Measurements from ENCODE around the gene CCND1.

Gene CCND1

DNA sequence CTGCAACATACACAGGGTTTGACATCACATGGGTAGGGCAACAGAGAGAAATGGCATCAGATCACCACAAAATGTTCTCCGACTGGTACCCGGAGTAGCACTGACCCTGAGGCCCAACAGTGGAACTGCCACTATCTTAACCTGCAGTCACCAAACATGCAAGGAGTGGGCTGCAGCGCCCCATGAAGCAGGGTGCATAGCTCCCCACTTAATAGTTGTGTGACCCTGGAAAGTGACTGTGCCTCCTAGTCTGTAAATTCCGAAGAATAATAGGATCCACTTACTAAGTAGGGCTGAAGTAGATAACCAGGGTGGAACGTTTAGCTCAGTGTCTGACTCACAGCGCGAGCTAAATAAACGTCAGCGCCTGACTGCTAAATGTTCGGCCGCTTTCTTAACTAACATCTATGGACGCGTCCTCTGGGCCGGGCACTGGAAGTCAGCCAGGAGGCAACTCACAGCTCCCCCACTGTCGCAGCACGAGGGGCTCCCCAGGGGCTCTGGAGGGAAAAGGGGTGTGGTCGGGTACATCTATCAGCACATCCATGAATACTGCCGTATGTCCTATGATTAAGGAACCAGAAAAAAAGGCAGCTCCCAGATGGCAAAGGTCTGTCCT lies 33.4 kb downstream of the CCND1 start:
- TF ChIP-seq, protein P1, sequence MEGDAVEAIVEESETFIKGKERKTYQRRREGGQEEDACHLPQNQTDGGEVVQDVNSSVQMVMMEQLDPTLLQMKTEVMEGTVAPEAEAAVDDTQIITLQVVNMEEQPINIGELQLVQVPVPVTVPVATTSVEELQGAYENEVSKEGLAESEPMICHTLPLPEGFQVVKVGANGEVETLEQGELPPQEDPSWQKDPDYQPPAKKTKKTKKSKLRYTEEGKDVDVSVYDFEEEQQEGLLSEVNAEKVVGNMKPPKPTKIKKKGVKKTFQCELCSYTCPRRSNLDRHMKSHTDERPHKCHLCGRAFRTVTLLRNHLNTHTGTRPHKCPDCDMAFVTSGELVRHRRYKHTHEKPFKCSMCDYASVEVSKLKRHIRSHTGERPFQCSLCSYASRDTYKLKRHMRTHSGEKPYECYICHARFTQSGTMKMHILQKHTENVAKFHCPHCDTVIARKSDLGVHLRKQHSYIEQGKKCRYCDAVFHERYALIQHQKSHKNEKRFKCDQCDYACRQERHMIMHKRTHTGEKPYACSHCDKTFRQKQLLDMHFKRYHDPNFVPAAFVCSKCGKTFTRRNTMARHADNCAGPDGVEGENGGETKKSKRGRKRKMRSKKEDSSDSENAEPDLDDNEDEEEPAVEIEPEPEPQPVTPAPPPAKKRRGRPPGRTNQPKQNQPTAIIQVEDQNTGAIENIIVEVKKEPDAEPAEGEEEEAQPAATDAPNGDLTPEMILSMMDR (conservative IDR thresholded peaks at IDR 0.05; ENCODE audit: low read depth, low read length) = no peak

DNA sequence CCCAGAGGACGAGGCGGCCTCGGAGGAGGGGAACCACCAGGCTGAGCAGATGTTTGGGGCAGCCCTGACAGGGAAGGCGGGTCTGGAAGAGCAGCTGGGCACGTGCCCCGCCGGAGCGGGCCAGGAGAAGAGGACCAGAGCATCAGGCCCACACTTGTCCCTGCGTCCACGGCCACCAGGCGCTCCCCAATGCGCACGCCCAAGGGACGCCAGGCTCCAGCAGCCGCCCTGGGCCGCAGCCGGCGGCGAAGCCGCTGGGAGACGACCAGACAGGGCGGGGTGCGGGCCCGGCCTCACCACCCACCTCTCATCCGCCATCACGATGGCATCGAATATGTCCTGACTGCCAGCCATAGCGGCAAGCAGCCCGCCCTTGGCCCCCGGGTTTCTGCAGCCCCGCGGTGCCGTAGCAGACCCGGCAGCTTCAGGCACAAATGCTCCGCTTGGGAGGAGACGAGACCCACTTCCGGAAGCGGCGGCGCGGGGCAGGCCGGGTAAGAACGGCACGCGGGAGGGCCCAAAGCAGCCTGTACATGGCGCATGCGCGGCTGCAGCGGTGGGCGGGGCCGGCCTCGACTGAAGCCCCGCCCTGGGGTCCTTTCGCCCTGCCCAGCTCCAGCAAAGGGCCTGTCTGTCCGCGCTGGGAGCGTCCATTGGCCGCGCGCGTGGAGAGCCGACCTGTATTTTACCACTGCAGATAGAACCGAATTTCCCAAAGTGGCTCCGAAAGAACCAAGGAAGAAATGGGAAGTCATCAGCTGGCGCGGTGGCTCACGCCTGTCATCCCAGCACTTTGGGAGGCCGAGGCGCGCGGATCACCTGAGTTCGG lies 34.1 kb downstream of the CCND1 start, which contains the start of gene LTO1:
Gene LTO1 (minus strand): TSS at position 468 of the 829 bp plus-strand sequence. CDS start 114 bp downstream, at position 354.
- Histone ChIP-seq H2AFZ (ENCODE audit: low read depth) (peak within 1 kb of the TSS; percentile 87), H3K4me2 (peak within 1 kb of the TSS; percentile 99), H3K9ac (peak within 1 kb of the TSS; percentile 78), H4K20me1 (ENCODE audit: insufficient read depth) (no peaks in the 10 kb centered on the region), H3K27me3 (ENCODE audit: insufficient read depth, low read depth) (no peaks in the 10 kb centered on the region), H3K79me2 (ENCODE audit: insufficient read depth, low read depth) (peaks cover 23% of the 10 kb centered on the region), H3K4me3 (IDR thresholded peaks at IDR 0.05; ENCODE audit: insufficient read depth, low read depth, low read length) (no peak within 1 kb of the TSS), H3K27ac (peak within 1 kb of the TSS; percentile 42), H3K36me3 (ENCODE audit: insufficient read depth) (no peaks in the 10 kb centered on the region), H3K4me1 (ENCODE audit: low read depth, poor library complexity, severe bottlenecking) (peaks cover 12% of the 10 kb centered on the region)
- TF ChIP-seq, protein P1 (conservative IDR thresholded peaks at IDR 0.05; ENCODE audit: low read depth, low read length) = no peak

More for the DNA sequence above, 33.4 kb downstream of the CCND1 start:
- Histone ChIP-seq H3K27ac (peak overlapping the region; percentile 42; the same call in 1 of the 2 replicates), H2AFZ (ENCODE audit: low read depth) (peak overlapping the region; percentile 87; the same call in 1 of the 2 replicates), H3K9ac (peak overlapping the region; percentile 78), H4K20me1 (ENCODE audit: insufficient read depth) (no peaks in the 10 kb centered on the region), H3K27me3 (ENCODE audit: insufficient read depth, low read depth) (no peaks in the 10 kb centered on the region), H3K4me3 (IDR thresholded peaks at IDR 0.05; ENCODE audit: insufficient read depth, low read depth, low read length) (no peak overlapping the region), H3K36me3 (ENCODE audit: insufficient read depth) (no peaks in the 10 kb centered on the region), H3K4me1 (ENCODE audit: low read depth, poor library complexity, severe bottlenecking) (peaks cover 12% of the 10 kb centered on the region), H3K79me2 (ENCODE audit: insufficient read depth, low read depth) (peaks cover 23% of the 10 kb centered on the region), H3K4me2 (peak overlapping the region; percentile 99)

DNA sequence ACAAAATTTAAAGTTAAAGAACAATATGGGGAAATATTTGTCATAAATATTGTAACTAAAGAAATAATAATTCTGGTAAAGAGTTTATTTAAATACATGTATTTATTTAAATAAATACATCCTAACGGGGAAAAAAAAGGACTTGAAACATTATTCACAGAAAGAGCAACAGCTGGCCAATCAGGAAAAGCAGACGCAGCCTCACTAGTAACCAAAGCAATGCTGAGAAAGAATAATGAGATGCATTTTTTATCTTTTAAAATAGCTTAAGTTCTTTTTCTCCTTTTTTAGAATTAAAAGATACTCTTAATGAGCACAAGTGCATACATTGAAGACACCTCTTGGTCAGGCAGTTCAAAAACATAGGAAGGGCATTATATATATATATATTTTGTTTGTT lies 36.8 kb downstream of the CCND1 start:
- no peaks in the 10 kb centered on the region for H3K27me3 ChIP-seq (ENCODE audit: insufficient read depth, low read depth)
- no peak overlapping the region for H2AFZ ChIP-seq (ENCODE audit: low read depth)
- peaks cover 12% of the 10 kb centered on the region for H3K4me1 ChIP-seq (ENCODE audit: low read depth, poor library complexity, severe bottlenecking)
- peaks cover 23% of the 10 kb centered on the region for H3K79me2 ChIP-seq (ENCODE audit: insufficient read depth, low read depth)
- H4K20me1 ChIP-seq (ENCODE audit: insufficient read depth) = no peaks in the 10 kb centered on the region
- no peak overlapping the region for H3K9ac ChIP-seq
- TF ChIP-seq, protein P1 (conservative IDR thresholded peaks at IDR 0.05; ENCODE audit: low read depth, low read length) = no peak
- H3K4me3 ChIP-seq (IDR thresholded peaks at IDR 0.05; ENCODE audit: insufficient read depth, low read depth, low read length) = no peak overlapping the region
- H3K36me3 ChIP-seq (ENCODE audit: insufficient read depth) = no peaks in the 10 kb centered on the region
- no peak overlapping the region for H3K27ac ChIP-seq
- H3K4me2 ChIP-seq = no peak overlapping the region

DNA sequence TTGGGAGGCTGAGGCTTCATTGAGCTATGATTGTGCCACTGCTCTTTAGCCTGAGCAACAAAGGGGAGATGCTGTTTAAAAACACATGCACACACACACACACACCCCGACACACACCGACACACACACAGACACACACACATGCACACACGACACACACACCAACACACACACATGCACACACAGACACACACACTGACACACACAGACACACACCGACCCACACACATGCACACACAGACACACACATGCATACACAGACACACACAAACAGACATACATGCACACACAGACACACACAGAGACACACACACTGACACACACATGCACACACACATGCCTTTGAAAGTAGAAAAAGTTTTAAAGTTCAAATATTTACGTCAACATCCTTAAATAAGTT lies 39.7 kb downstream of the CCND1 start:
- Histone ChIP-seq H3K27ac (no peak overlapping the region), H3K4me1 (ENCODE audit: low read depth, poor library complexity, severe bottlenecking) (no peaks in the 10 kb centered on the region), H3K27me3 (ENCODE audit: insufficient read depth, low read depth) (no peaks in the 10 kb centered on the region), H3K4me3 (IDR thresholded peaks at IDR 0.05; ENCODE audit: insufficient read depth, low read depth, low read length) (no peak overlapping the region), H3K4me2 (no peak overlapping the region), H4K20me1 (ENCODE audit: insufficient read depth) (no peaks in the 10 kb centered on the region), H3K79me2 (ENCODE audit: insufficient read depth, low read depth) (no peaks in the 10 kb centered on the region), H3K9ac (no peak overlapping the region), H2AFZ (ENCODE audit: low read depth) (no peak overlapping the region), H3K36me3 (ENCODE audit: insufficient read depth) (no peaks in the 10 kb centered on the region)
- TF ChIP-seq, protein P1 (conservative IDR thresholded peaks at IDR 0.05; ENCODE audit: low read depth, low read length) = no peak

Measured in KMS-11 (cell line).